DND-41 (cell line): ENCODE results near the gene ABHD8.

ENCODE experiments used
- ATAC-seq: fragments of 200-7000 bp; cut with Tn5 transposase; 3 replicates; pipeline ENCODE4 v1.9.1; 2021; ENCODE audit warnings: low read depth; ENCODE audit not compliant: insufficient read depth
- DNase-seq: peaks from one replicate; pipeline ENCODE4 v3.0.0-alpha.2; 2020
- H2AFZ ChIP-seq: 2 replicates; pipeline ENCODE4 v1.6.0; 2012; ENCODE audit warnings: low read depth, low read length
- H3K27ac ChIP-seq: 2 replicates; pipeline ENCODE4 v1.5.1; 2012; ENCODE audit warnings: low read length, inconsistent platforms
- H3K27me3 ChIP-seq: fragments of 200-600 bp; sonication (generic); 2 replicates; pipeline ENCODE4 v1.6.0; 2012; ENCODE audit warnings: low read length, mild to moderate bottlenecking, inconsistent platforms; ENCODE audit not compliant: insufficient read depth, poor library complexity
- H3K36me3 ChIP-seq: 2 replicates; pipeline ENCODE4 v1.5.1; 2012; ENCODE audit warnings: low read length, inconsistent platforms; ENCODE audit not compliant: insufficient read depth
- H3K4me1 ChIP-seq: 2 replicates; pipeline ENCODE4 v1.5.1; 2012; ENCODE audit warnings: mild to moderate bottlenecking, low read length; ENCODE audit not compliant: insufficient read depth
- H3K4me2 ChIP-seq: 2 replicates; pipeline ENCODE4 v1.6.0; 2012; ENCODE audit warnings: mild to moderate bottlenecking, moderate library complexity, low read length, inconsistent platforms; ENCODE audit not compliant: insufficient read depth
- H3K4me3 ChIP-seq, 2 experiments: fragments of 200-600 bp in 1 of 2; shearing (Covaris generic) in 1 of 2; 2 replicates each; pipeline ENCODE4 v1.5.1; 2012 to 2016; ENCODE audit warnings: inconsistent platforms in 2 of 2, low read length in 2 of 2, mild to moderate bottlenecking in 2 of 2, low read depth in 1 of 2, moderate library complexity in 1 of 2
- H3K79me2 ChIP-seq: 2 replicates; pipeline ENCODE4 v1.6.0; 2012; ENCODE audit warnings: low read length, inconsistent platforms; ENCODE audit not compliant: insufficient read depth
- H3K9ac ChIP-seq: 2 replicates; pipeline ENCODE4 v1.6.0; 2012; ENCODE audit warnings: low read depth, mild to moderate bottlenecking, inconsistent platforms, low read length, moderate library complexity
- H3K9me3 ChIP-seq: 2 replicates; pipeline ENCODE4 v1.5.1; 2012; ENCODE audit warnings: low read length, moderate library complexity, mild to moderate bottlenecking, inconsistent platforms; ENCODE audit not compliant: insufficient read depth, severe bottlenecking
- H4K20me1 ChIP-seq: 2 replicates; pipeline ENCODE4 v1.6.0; 2012; ENCODE audit warnings: low read length; ENCODE audit not compliant: insufficient read depth
- EZH2 ChIP-seq: IDR thresholded peaks from 3 replicates; pipeline ENCODE4 v1.6.1; 2012; ENCODE audit warnings: borderline replicate concordance, low read depth, mild to moderate bottlenecking, moderate library complexity, low read length, inconsistent platforms; ENCODE audit not compliant: severe bottlenecking
- TF ChIP-seq, protein P1 (sequence below): IDR thresholded peaks from 2 replicates; pipeline ENCODE4 v1.5.1; 2012; ENCODE audit warnings: borderline replicate concordance, low read length, moderate library complexity, mild to moderate bottlenecking; ENCODE audit not compliant: poor library complexity, severe bottlenecking; ENCODE audit errors: extremely low read depth

Gene ABHD8

DNA sequence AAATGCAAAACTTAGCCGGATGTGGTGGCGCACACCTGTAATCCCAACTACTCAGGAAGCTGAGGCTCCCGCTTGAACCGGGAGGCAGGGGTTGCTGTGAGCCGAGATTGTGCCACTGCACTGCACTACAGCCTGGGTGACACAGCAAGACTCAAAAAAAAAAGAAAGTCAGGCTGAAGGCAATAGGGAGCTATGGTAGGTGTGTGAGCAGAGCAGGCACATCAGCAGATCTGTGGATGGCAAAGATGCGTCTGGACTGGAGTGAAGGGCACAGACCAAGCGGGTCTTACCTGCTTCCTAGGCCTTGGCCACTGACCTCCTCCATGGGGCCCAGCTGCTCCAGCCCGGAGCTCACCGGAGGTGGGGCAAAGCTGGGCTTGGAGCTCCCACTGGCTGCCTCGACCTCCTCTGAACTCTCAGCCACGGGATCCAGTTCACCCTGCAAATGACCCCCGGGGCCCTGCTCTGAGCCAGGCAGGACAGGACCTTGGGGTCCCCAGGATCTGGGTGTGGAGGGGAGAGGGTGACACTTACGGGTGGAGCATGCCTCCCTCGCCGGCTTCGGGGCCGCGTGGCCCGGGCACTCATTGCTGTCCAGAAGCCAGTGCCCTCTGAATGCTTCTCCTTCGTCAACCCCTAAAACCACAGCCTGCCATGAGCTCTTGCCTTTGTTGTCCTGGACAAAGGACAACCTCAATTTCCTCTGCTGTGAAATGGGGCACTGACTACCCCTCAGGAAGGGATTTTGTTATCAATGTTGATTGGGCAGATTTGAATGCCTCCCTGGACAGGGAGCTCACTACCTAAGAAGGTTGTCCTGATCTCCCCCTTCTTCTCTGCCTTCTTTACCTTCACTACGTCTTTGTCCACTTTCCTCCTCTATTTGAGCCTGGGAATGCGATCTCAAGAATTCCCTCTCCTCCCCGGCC is 39.2 kb downstream of the ABHD8 start:
- peaks cover 22% of the 10 kb centered on the region for H3K4me1 ChIP-seq
- peaks cover 4% of the 10 kb centered on the region for H3K36me3 ChIP-seq
- H2AFZ ChIP-seq = no peak overlapping the region
- H3K27ac ChIP-seq = no peak overlapping the region
- no peak overlapping the region for H3K9ac ChIP-seq
- H3K4me3 ChIP-seq = no peak overlapping the region
- DNase-seq = no peak
- no peak for ATAC-seq
- TF ChIP-seq EZH2 = no peak
- TF ChIP-seq, protein P1, sequence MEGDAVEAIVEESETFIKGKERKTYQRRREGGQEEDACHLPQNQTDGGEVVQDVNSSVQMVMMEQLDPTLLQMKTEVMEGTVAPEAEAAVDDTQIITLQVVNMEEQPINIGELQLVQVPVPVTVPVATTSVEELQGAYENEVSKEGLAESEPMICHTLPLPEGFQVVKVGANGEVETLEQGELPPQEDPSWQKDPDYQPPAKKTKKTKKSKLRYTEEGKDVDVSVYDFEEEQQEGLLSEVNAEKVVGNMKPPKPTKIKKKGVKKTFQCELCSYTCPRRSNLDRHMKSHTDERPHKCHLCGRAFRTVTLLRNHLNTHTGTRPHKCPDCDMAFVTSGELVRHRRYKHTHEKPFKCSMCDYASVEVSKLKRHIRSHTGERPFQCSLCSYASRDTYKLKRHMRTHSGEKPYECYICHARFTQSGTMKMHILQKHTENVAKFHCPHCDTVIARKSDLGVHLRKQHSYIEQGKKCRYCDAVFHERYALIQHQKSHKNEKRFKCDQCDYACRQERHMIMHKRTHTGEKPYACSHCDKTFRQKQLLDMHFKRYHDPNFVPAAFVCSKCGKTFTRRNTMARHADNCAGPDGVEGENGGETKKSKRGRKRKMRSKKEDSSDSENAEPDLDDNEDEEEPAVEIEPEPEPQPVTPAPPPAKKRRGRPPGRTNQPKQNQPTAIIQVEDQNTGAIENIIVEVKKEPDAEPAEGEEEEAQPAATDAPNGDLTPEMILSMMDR = no peak
- no peaks in the 10 kb centered on the region for H3K27me3 ChIP-seq
- H4K20me1 ChIP-seq = no peaks in the 10 kb centered on the region
- peaks cover 4% of the 10 kb centered on the region for H3K9me3 ChIP-seq
- peaks cover 17% of the 10 kb centered on the region for H3K79me2 ChIP-seq
- no peak overlapping the region for H3K4me2 ChIP-seq

DNA sequence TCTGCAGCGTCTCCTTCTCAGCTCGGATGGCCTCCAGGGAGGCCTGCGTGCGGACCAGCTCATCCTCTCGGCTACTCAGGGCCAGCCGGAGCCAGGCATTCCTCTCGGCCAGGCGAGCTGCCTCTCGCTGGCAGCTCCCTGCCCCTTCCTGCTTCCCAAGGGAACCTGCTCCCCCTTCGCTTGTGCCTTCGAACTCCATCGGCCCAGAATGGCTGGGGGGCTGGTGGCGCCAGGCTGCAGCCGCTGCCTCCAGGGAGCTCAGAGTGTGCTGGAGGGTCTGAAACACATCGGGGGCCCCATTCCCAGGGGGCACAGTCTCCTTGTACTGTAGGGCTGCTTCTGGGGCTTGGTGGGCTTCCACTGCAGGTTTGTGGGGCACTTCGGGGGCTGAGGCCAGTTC is 40.7 kb downstream of the ABHD8 start:
- no peak for DNase-seq
- TF ChIP-seq EZH2 = no peak
- TF ChIP-seq, protein P1 = no peak
- Histone ChIP-seq H3K27me3 (no peaks in the 10 kb centered on the region), H3K9ac (no peak overlapping the region), H3K27ac (no peak overlapping the region), H3K4me3 (no peak overlapping the region), H3K79me2 (peaks cover 3% of the 10 kb centered on the region), H3K9me3 (peaks cover 4% of the 10 kb centered on the region), H2AFZ (no peak overlapping the region), H3K36me3 (no peaks in the 10 kb centered on the region), H3K4me2 (no peak overlapping the region), H3K4me1 (peaks cover 10% of the 10 kb centered on the region), H4K20me1 (no peaks in the 10 kb centered on the region)
- ATAC-seq = no peak

DNA sequence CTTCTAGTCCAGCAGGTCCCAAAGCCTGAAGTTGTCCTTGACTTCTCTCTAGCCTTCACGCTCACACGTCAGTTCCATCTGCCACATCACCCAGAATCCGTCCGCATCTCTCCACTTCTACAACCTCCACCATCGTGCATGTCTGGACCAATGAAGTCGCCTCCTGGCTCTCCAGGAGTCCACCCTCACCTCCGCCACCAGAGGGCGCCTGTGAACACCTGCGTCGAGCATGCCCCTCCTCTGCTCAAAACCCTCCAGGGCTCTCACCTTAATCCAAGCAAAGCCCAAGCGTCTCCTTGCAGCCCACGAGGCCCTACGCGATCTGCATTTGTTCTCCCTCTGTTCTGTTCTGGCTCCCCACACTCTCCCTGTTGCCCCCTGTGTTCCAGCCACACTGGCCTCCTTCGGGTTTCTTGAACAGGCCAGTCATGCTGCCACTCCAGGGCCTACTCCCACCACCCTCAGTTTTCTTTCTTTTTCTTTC is 42.3 kb downstream of the ABHD8 start:
- TF ChIP-seq EZH2 = no peak
- TF ChIP-seq, protein P1 = peak; percentile 99
- peak; percentile 87 for DNase-seq
- peaks cover 4% of the 10 kb centered on the region for H3K9me3 ChIP-seq

More for the DNA sequence above, 42.3 kb downstream of the ABHD8 start:
- ATAC-seq = peak; percentile 100
- Histone ChIP-seq H3K79me2 (no peaks in the 10 kb centered on the region), H3K4me2 (0 out of 2 replicates have a peak overlapping the region, but pooled peaks have one; percentile 32), H3K36me3 (no peaks in the 10 kb centered on the region), H3K4me3 (no peak overlapping the region), H4K20me1 (no peaks in the 10 kb centered on the region), H3K27me3 (no peaks in the 10 kb centered on the region), H2AFZ (peak overlapping the region; percentile 71), H3K27ac (no peak overlapping the region), H3K9ac (no peak overlapping the region), H3K4me1 (peaks cover 5% of the 10 kb centered on the region)
